GM19324 (cell line): ENCODE results near the gene TPSG1.
"Not testable (repeated sequence)": the region's sequence is repeated elsewhere in the genome, so short reads cannot be mapped to it uniquely, and the experiment has no call there.

ENCODE experiments used
- ATAC-seq: cut with Tn5 transposase; IDR thresholded peaks from one replicate; pipeline ENCODE4 v1.9.1; 2021; ENCODE audit warnings: mild to moderate bottlenecking, moderate library complexity; ENCODE audit not compliant: unreplicated experiment, low FRiP score

The TPSG1 gene

GRCh38 chr16:1257561-1258224, 32.6 kb upstream of the TPSG1 start:
- ATAC-seq = no peak

- ATAC-seq = no peak
Observed at GRCh38 chr16:1256874-1257322, 31.8 kb upstream of the TPSG1 start.

DNA sequence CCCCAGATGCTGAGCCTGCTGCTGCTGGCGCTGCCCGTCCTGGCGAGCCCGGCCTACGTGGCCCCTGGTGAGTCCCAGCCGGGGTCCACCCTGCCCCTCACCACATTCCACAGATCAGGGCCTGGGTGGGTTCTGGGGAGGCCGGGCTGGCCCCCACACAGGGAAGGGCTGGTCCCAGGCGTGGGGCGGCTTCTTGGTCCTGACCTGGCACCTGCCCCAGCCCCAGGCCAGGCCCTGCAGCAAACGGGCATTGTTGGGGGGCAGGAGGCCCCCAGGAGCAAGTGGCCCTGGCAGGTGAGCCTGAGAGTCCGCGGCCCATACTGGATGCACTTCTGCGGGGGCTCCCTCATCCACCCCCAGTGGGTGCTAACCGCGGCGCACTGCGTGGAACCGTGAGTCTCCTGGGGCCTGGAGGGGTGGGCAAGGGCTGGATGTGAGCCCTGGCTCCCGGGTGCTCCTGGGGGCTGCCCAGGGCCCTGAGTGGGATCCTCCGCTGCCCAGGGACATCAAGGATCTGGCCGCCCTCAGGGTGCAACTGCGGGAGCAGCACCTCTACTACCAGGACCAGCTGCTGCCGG, 31.3 kb upstream of the TPSG1 start:
- ATAC-seq = not testable (repeated sequence)

- not testable (repeated sequence) for ATAC-seq
Observed at GRCh38 chr16:1255276-1256122, 30.4 kb upstream of the TPSG1 start, which contains the start of gene TPSD1. Gene TPSD1, plus strand, starts transcription at chr16:1256069. Its CDS starts 212 bp downstream, at chr16:1256281.

- ATAC-seq = not testable (repeated sequence)
Observed at GRCh38 chr16:1254821-1255220, 29.8 kb upstream of the TPSG1 start.

DNA sequence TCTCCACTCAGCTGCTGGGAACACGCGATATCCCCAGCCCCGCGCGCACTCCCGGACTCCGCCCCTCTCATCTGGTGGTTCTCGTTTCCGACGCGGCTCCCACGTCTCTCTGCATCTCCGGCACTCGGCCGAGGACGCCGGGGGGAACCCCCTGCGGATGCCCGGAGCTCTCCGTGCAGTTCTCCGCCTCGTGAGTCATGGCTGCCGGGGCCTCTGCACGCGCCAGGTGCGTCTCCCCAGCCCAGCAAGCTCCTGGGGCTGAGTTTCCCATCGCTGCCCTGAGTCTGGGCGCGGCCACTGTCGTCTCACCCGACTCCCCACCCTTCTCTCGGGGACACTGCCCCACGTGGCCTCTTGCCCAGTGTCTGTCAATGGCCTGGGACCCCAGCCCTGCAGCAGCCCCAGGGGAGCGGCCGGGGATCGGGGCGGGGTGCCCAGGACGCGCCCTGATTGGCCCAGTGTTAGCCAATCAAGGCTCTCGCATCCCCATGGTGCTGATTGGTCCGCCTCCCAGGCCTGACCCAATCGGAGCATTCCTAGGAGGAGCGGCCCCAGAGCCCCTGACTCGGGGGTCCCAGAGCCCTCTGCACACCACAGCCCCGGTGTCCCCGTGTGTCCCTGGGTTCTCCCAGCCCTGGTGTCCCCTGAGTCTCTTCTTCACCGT, 28.8 kb upstream of the TPSG1 start:
- not testable (repeated sequence) for ATAC-seq

DNA sequence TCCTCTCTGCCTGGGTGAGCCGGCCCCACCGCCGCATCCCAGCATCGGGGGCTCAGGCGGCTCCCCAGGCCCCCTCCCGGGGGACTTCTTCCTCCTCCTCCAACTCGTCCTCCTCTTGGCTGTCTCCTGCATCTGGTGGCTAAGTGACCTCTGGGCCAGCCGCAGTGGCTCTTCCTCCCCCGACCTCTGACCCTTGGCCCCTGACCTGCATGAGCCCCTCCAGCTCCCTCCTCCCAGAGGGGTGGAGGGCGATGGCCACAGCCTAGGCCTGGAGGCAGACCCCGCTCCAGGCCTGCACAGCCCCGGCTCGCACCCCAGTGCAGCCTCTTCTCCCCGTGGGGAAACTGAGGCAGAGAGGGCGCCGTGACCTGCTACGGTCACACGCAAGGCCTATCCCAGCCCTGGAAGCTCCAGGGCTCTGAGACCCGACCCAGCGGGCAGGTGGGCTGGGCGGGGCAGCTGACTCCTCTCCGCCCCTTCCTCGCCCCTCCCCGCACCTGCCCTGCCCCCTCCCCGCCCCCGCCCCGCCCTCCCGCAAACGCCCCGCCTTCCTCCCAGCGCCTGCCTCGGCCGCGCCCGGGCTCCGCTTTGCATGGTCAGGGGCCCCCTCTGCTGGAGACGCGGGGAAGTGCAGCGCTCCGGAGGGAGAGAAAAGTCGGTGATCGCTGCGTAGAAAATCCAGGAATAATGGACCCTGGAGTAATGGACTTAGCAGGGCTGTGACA, 24.1 kb upstream of the TPSG1 start:
- not testable (repeated sequence) for ATAC-seq

DNA sequence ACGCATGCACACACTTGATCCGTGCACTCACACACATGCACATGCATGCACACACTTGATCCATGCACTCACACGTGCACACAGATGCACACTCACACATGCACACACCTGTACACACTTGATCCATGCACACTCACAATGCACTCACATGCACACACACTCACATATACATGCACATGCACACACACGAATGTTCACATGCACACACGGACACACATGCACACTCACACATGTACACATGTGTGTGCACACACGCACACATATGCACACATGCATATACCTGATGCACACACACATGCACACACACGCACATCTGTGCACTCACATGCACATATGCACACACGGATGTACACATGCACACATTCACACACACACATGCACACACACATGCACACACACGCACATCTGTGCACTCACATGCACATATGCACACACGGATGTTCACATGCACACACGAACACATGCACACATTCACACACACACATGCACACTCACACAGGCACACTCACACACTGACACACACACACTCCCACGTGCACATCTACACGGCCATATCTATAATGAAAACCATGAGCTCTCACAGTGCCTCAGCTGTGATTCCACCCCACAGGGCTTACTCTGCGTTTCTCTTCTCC, 23.0 kb upstream of the TPSG1 start:
- not testable (repeated sequence) for ATAC-seq

GRCh38 chr16:1245452-1246020, 20.5 kb upstream of the TPSG1 start:
- ATAC-seq = no peak

DNA sequence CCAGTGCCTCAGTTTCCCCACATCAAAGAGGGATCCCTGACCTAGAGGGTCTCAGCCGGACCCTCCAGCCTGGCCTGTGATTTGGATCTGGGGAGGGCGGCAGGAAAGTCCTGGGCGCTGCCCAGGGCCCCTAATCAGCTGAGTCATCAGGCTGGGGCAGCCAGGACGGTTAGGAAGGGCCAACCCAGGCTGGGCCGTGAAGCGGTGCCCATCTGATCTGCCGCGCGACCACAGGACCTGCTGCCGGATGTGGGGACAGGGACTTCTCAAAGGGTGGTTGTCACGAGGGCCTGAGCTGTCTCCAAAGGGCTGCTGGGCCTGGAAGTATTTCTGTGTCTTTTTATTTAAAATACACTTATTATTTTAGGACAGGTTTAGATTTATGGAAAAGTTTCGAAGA, 19.8 kb upstream of the TPSG1 start:
- ATAC-seq = no peak

GRCh38 chr16:1243907-1244850, 19.1 kb upstream of the TPSG1 start:
- not testable (repeated sequence) for ATAC-seq

DNA sequence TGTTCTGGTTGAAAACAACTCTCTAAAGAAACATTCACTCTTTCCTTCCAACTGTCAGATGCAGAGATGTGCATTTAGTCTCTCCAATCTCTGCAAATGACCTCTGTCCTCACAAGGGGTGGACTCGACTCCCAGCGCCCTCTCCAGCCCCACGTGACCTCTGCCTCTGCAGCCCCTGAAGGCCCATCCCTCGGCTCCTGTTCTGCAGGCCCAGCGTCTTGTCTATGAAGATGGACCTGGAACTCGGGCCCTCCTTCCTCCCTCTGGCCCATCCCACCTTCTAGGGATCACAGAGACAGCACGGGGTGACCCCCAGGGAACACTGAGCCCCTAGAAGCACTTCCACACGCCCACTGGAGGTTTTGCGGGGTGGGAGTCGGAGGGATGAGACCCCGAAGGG, 18.3 kb upstream of the TPSG1 start:
- ATAC-seq = not testable (repeated sequence)

DNA sequence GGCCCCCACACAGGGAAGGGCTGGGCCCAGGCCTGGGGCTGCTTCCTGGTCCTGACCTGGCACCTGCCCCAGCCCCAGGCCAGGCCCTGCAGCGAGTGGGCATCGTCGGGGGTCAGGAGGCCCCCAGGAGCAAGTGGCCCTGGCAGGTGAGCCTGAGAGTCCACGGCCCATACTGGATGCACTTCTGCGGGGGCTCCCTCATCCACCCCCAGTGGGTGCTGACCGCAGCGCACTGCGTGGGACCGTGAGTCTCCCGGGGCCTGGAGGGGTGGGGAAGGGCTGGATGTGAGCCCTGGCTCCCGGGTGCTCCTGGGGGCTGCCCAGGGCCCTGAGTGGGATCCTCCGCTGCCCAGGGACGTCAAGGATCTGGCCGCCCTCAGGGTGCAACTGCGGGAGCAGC, 16.0 kb upstream of the TPSG1 start:
- ATAC-seq = not testable (repeated sequence)

DNA sequence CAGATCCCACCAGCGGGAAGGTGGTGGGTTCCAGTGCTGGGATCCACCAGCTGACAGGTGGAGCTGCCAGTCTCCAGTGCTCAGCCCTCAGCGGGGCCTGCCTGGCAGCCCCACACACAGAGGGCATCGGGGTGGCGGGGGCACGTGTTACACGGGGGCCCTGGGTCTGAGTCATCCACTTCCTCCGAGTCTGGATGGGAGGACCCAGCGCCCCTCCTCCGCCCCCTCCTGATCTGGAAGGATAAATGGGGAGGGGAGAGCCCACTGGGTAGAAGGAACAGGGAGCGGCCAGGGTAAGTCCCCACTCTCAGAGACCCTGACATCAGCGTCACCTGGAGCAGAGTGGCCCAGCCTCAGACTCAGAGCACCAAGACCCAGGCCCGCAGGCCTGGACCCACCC, 15.4 kb upstream of the TPSG1 start, which contains the start of gene TPSAB1:
TPSAB1 (plus strand) TSS at position 270 of the 400 bp plus-strand sequence. CDS start 234 bp downstream, outside the sequence.
- not testable (repeated sequence) for ATAC-seq

DNA sequence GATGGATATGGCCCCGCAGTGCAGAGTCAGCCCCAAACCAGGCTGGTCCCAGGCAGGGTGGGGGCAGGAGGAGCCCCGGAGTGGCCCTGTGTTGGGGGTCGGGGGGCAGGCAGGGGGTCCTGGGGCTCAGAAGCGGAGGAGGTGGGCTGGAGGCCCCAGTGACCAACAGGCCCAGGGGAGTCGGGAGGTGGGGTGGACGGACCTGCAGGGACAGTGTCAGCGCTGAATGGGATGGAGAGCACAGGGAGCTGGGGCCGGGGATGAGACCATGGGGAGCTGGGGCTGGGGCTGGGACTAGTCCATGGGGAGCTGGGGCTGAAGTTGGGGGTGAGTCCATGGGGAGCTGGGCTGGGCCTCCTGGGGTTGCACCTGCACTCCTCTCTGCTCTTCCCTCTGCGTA, 14.5 kb upstream of the TPSG1 start:
- not testable (repeated sequence) for ATAC-seq

- not testable (repeated sequence) for ATAC-seq
Observed at GRCh38 chr16:1238909-1239308, 13.8 kb upstream of the TPSG1 start.

- no peak for ATAC-seq
Observed at GRCh38 chr16:1237990-1238389, 12.9 kb upstream of the TPSG1 start.

- ATAC-seq = not testable (repeated sequence)
Observed at GRCh38 chr16:1236659-1237058, 11.6 kb upstream of the TPSG1 start.
